Measurements from ENCODE around the gene LYVE1. TPM values are rescaled to one million over a fixed set of nuclear protein-coding genes. Genes with fewer than 3 reads are reported as not detected.

The LYVE1 gene
- total RNA-seq, 2 donors from 2014 or later, result not detected

GRCh38 chr11:10609636-10610035 lies 41.2 kb upstream of the LYVE1 start:
- H3K4me1 Mint-ChIP-seq, result peaks cover 25% of the 10 kb centered on the region
- H3K9ac ChIP-seq (ENCODE audit: extremely low read depth, low read length, poor library complexity, severe bottlenecking), result no peak overlapping the region

GRCh38 chr11:10608584-10608983 lies 40.1 kb upstream of the LYVE1 start:
- H3K9me3 Mint-ChIP-seq, result no peaks in the 10 kb centered on the region
- no peak overlapping the region for H3K9ac ChIP-seq (ENCODE audit: extremely low read depth, low read length, poor library complexity, severe bottlenecking)
- peaks cover 5% of the 10 kb centered on the region for H3K4me1 ChIP-seq (ENCODE audit: control insufficient read depth, insufficient read depth, low read length)
- H3K27me3 ChIP-seq (ENCODE audit: control insufficient read depth, insufficient read depth, low read length, poor library complexity, severe bottlenecking), result no peaks in the 10 kb centered on the region
- no peak overlapping the region for H3K4me3 Mint-ChIP-seq
- H3K9me3 ChIP-seq (ENCODE audit: control insufficient read depth, low read length), result no peaks in the 10 kb centered on the region
- no peak for TF ChIP-seq CTCF (conservative IDR thresholded peaks at IDR 0.05)
- no peaks in the 10 kb centered on the region for H3K27me3 Mint-ChIP-seq (ENCODE audit: insufficient read depth)
- no peak overlapping the region for H3K27ac Mint-ChIP-seq
- no peaks in the 10 kb centered on the region for H3K36me3 ChIP-seq (ENCODE audit: control insufficient read depth, insufficient read depth, low read length)
- DNase-seq, result no peak
- no peak overlapping the region for H3K4me3 ChIP-seq (ENCODE audit: low read length)
- H3K36me3 Mint-ChIP-seq (ENCODE audit: low read depth), result no peaks in the 10 kb centered on the region
- no peak overlapping the region for H3K27ac ChIP-seq (ENCODE audit: low read depth, low read length)
- peaks cover 28% of the 10 kb centered on the region for H3K4me1 Mint-ChIP-seq

More at GRCh38 chr11:10609636-10610035, 41.2 kb upstream of the LYVE1 start:
- peaks cover 3% of the 10 kb centered on the region for H3K36me3 Mint-ChIP-seq (ENCODE audit: low read depth)
- DNase-seq, result no peak
- no peaks in the 10 kb centered on the region for H3K9me3 ChIP-seq (ENCODE audit: control insufficient read depth, low read length)
- peaks cover 5% of the 10 kb centered on the region for H3K4me1 ChIP-seq (ENCODE audit: control insufficient read depth, insufficient read depth, low read length)
- no peak overlapping the region for H3K27ac ChIP-seq (ENCODE audit: low read depth, low read length)
- H3K9me3 Mint-ChIP-seq, result peaks cover 9% of the 10 kb centered on the region
- no peaks in the 10 kb centered on the region for H3K36me3 ChIP-seq (ENCODE audit: control insufficient read depth, insufficient read depth, low read length)
- 84 to 100% methylated on average over 1 to 3 of the region's 3 CpGs for WGBS, 2 experiments (ENCODE audit: insufficient coverage in 1 of 2, insufficient read length in 1 of 2)
- no peaks in the 10 kb centered on the region for H3K27me3 Mint-ChIP-seq (ENCODE audit: insufficient read depth)
- no peak for TF ChIP-seq CTCF (conservative IDR thresholded peaks at IDR 0.05)
- no peak overlapping the region for H3K4me3 Mint-ChIP-seq
- no peaks in the 10 kb centered on the region for H3K27me3 ChIP-seq (ENCODE audit: control insufficient read depth, insufficient read depth, low read length, poor library complexity, severe bottlenecking)
- no peak overlapping the region for H3K27ac Mint-ChIP-seq
- no peak overlapping the region for H3K4me3 ChIP-seq (ENCODE audit: low read length)

GRCh38 chr11:10607462-10608132 lies 39.1 kb upstream of the LYVE1 start:
- Mint-ChIP-seq H3K27ac (no peak overlapping the region), H3K9me3 (no peaks in the 10 kb centered on the region), H3K36me3 (ENCODE audit: low read depth) (no peaks in the 10 kb centered on the region), H3K27me3 (ENCODE audit: insufficient read depth) (no peaks in the 10 kb centered on the region), H3K4me3 (no peak overlapping the region), H3K4me1 (peaks cover 28% of the 10 kb centered on the region)
- Histone ChIP-seq H3K27me3 (ENCODE audit: control insufficient read depth, insufficient read depth, low read length, poor library complexity, severe bottlenecking) (no peaks in the 10 kb centered on the region), H3K9ac (ENCODE audit: extremely low read depth, low read length, poor library complexity, severe bottlenecking) (no peak overlapping the region), H3K4me3 (ENCODE audit: low read length) (no peak overlapping the region), H3K27ac (ENCODE audit: low read depth, low read length) (no peak overlapping the region), H3K9me3 (ENCODE audit: control insufficient read depth, low read length) (no peaks in the 10 kb centered on the region), H3K36me3 (ENCODE audit: control insufficient read depth, insufficient read depth, low read length) (no peaks in the 10 kb centered on the region), H3K4me1 (ENCODE audit: control insufficient read depth, insufficient read depth, low read length) (peaks cover 5% of the 10 kb centered on the region)
- TF ChIP-seq CTCF (conservative IDR thresholded peaks at IDR 0.05), result no peak
- WGBS, 2 experiments (ENCODE audit: insufficient coverage in 1 of 2, insufficient read length in 1 of 2), result 83 to 93% methylated on average over 3 to 6 of the region's 6 CpGs
- DNase-seq, result no peak

All from endodermal cell (in vitro differentiated cells).